Kidney (tissue), 14 donors: ENCODE data around the gene PGPEP1. TPM values are rescaled to one million over a fixed set of nuclear protein-coding genes. Genes with fewer than 3 reads are reported as not detected.
A peak's percentile ranks its signal among the peaks of the same experiment; 100 is the strongest.
"Not testable (repeated sequence)": the region's sequence is repeated elsewhere in the genome, so short reads cannot be mapped to it uniquely, and the experiment has no call there.

Source experiments
- DNase-seq, 5 donors: peaks; one replicate each; pipeline ENCODE4 v3.0.0-alpha.2; 2013 to 2020
- FAIRE-seq: peaks from 2 replicates; lab custom pipeline; 2012; peaks lifted over from hg19 to GRCh38; lab: Jason Lieb, UNC
- H3K27ac ChIP-seq, 2 donors: one replicate each; pipeline ENCODE4 v1.7.0; 2013; ENCODE audit warnings: low read depth in 2 of 2, low read length in 2 of 2, inconsistent platforms in 1 of 2
- H3K27me3 ChIP-seq: one replicate; pipeline ENCODE4 v1.7.1; 2013; ENCODE audit warnings: low read length, inconsistent platforms; ENCODE audit not compliant: control insufficient read depth, insufficient read depth
- H3K36me3 ChIP-seq, 3 donors: one replicate each; pipeline versions ENCODE4 v1.7.0 to v1.7.1; 2013; ENCODE audit warnings: low read length in 3 of 3, control low read depth in 1 of 3, inconsistent platforms in 1 of 3; ENCODE audit not compliant: insufficient read depth in 3 of 3, control insufficient read depth in 2 of 3
- H3K4me1 ChIP-seq, 3 donors: one replicate each; pipeline versions ENCODE4 v1.7.0 to v1.7.1; 2013; ENCODE audit warnings: low read length in 3 of 3, inconsistent platforms in 1 of 3, low read depth in 1 of 3; ENCODE audit not compliant: control insufficient read depth in 2 of 3, insufficient read depth in 2 of 3
- H3K4me3 ChIP-seq, 3 donors: one replicate each; pipeline versions ENCODE4 v1.7.0 to v1.8.1; 2013; ENCODE audit warnings: low read length in 3 of 3, control low read depth in 1 of 3, inconsistent platforms in 1 of 3
- H3K9ac ChIP-seq, 3 donors: one replicate each; pipeline versions ENCODE4 v1.7.0 to v1.7.1; 2013; ENCODE audit warnings: low read length in 3 of 3, control low read depth in 1 of 3, inconsistent platforms in 1 of 3
- H3K9me3 ChIP-seq, 3 donors: one replicate each; pipeline versions ENCODE4 v1.7.0 to v1.7.1; 2013; ENCODE audit warnings: low read length in 3 of 3, control low read depth in 1 of 3, inconsistent platforms in 1 of 3; ENCODE audit not compliant: control insufficient read depth in 2 of 3, insufficient read depth in 1 of 3
- CTCF ChIP-seq: IDR thresholded peaks from 3 replicates; pipeline ENCODE4 v1.5.1; 2012; ENCODE audit warnings: mild to moderate bottlenecking, moderate library complexity, borderline replicate concordance; ENCODE audit not compliant: insufficient read depth; ENCODE audit errors: extremely low read depth
- intact Hi-C: fragments of 100-400 bp; cut with DNase I; formaldehyde crosslinking; loops from one replicate; pipeline ENCODE4 v1.11.1; 2022
- polyA plus RNA-seq: library from polyadenylated mRNA; stranded (reverse); fragments of 350-450 nt; fragmentation: Illumina TruSeq; extraction: RNeasy Lipid Tissue Mini Kit (QIAGEN cat#74804); gene quantifications from one replicate; pipeline ENCODE4 v1.2.3, GENCODE V29; 2014; ENCODE audit warnings: low read depth, low replicate concordance; ENCODE audit not compliant: insufficient read depth
- total RNA-seq: library from RNA; stranded (reverse); fragmentation: NEBNext Ultra II Directional; extraction: Animal tissue kit (Norgen Biotek cat#: 25700); gene quantifications from one replicate; pipeline ENCODE4 v1.2.1, GENCODE V29; 2021
- donor health status: control.
- donor health status: control.
- donor health status: control.
- donor health status: control.
- donor health status: control.
- donor health status: DM: yes; HTN: yes; CAD: no.
- donor health status: Normal renal cell carcinoma (clear cell type).

Gene PGPEP1
- total and polyA plus RNA-seq, 2 donors from 2014 or later = 54.5 to 76.1 TPM

GRCh38 chr19:18399008-18399407 lies 58.6 kb downstream of the PGPEP1 start:
- Histone ChIP-seq H3K9me3 (no peaks in the 10 kb centered on the region), H3K4me1 (peaks cover 0 to 23% (median 0%) of the 10 kb centered on the region in 3 donors), H3K36me3 (no peaks in the 10 kb centered on the region), H3K27ac (peak overlapping the region; percentile 17 to 32), H3K27me3 (no peaks in the 10 kb centered on the region), H3K9ac (no peak overlapping the region), H3K4me3 (no peak overlapping the region)
- FAIRE-seq (no peak), DNase-seq (peak in 1 of 5 donors; percentile 83)
- intact Hi-C loops = no loop called here
- TF ChIP-seq CTCF = no peak

- DNase-seq (peak; percentile 61 to 80 (median 72)), FAIRE-seq (no peak)
- Histone ChIP-seq H3K27me3 (no peaks in the 10 kb centered on the region), H3K36me3 (no peaks in the 10 kb centered on the region), H3K4me1 (peaks cover 0 to 19% (median 0%) of the 10 kb centered on the region in 3 donors), H3K9me3 (no peaks in the 10 kb centered on the region), H3K27ac (peak overlapping the region; percentile 74 to 83), H3K9ac (no peak overlapping the region), H3K4me3 (no peak overlapping the region)
- peak; percentile 23 for TF ChIP-seq CTCF
- intact Hi-C loops = loop anchor here (10.0 kb wide), 2 partner anchors 57 to 127 kb away; partner anchors contain the start of genes IQCN and PGPEP1
Observed at GRCh38 chr19:18401580-18402112, 61.2 kb downstream of the PGPEP1 start.

- peak overlapping the region; percentile 74 to 83 for H3K27ac ChIP-seq
- H3K9ac ChIP-seq = peak overlapping the region in 1 of 3 donors; percentile 26
- not testable (repeated sequence) for DNase-seq, H3K27me3 ChIP-seq, H3K9me3 ChIP-seq, H3K36me3 ChIP-seq, FAIRE-seq
- intact Hi-C loops = loop anchor here (10.0 kb wide), 2 partner anchors 58 to 128 kb away; partner anchors contain the start of genes IQCN and PGPEP1
- H3K4me3 ChIP-seq = peak overlapping the region in 1 of 3 donors; percentile 44
- H3K4me1 ChIP-seq = peaks cover 0 to 13% (median 0%) of the 10 kb centered on the region in 3 donors
Observed at GRCh38 chr19:18402455-18403248, 62.3 kb downstream of the PGPEP1 start.

GRCh38 chr19:18405754-18406153 lies 65.4 kb downstream of the PGPEP1 start:
- intact Hi-C loops = loop anchor here (10.0 kb wide), 2 partner anchors 61 to 131 kb away; partner anchors contain the start of genes IQCN and PGPEP1
- H3K27me3 ChIP-seq, H3K4me3 ChIP-seq, H3K27ac ChIP-seq, H3K9me3 ChIP-seq, H3K9ac ChIP-seq, DNase-seq, FAIRE-seq, H3K36me3 ChIP-seq: not testable (repeated sequence)
- H3K4me1 ChIP-seq = peaks cover 0 to 11% (median 0%) of the 10 kb centered on the region in 3 donors
